Panc1 (cell line): ENCODE measurements around the gene ZNF410. TPM values are rescaled to one million over a fixed set of nuclear protein-coding genes. Genes with fewer than 3 reads are reported as not detected.

Source experiments
- ATAC-seq: fragments of 200-7000 bp; cut with Tn5 transposase; 2 replicates; pipeline ENCODE4 v1.9.1; 2020; ENCODE audit warnings: mild to moderate bottlenecking, moderate library complexity
- BruUV-seq: library from RNA; stranded (reverse); fragments of 400-500 nt; replicated peaks from 2 replicates; lab custom pipeline; 2021; lab: Mats Ljungman, UMichigan
- CTCF ChIA-PET: fragments of 300-600 bp; sonication (Branson Sonifier 250); formaldehyde crosslinking; loops from one replicate; lab custom pipeline; 2022; ENCODE audit warnings: antibody characterized with exemption; lab: Charles Lee
- POLR2A ChIA-PET: fragments of 300-600 bp; sonication (Branson Sonifier 250); formaldehyde crosslinking; loops from one replicate; lab custom pipeline; 2022; ENCODE audit warnings: antibody characterized with exemption; lab: Charles Lee
- DNase-seq: peaks from one replicate; pipeline ENCODE4 v3.0.0-alpha.2; 2010; ENCODE audit warnings: low read depth, low spot score
- H3K27ac ChIP-seq: 2 replicates; pipeline ENCODE4 v1.5.1; 2011; ENCODE audit warnings: mild to moderate bottlenecking, low read length, inconsistent platforms
- H3K27me3 ChIP-seq: fragments of 200-500 bp; sonication (Bioruptor generic); 2 replicates; pipeline ENCODE4 v1.6.0; 2014; ENCODE audit warnings: low read length, inconsistent platforms; ENCODE audit not compliant: control insufficient read depth, insufficient read depth
- H3K36me3 ChIP-seq: fragments of 200-500 bp; sonication (Bioruptor generic); 2 replicates; pipeline ENCODE4 v1.5.1; 2014; ENCODE audit warnings: inconsistent platforms, mild to moderate bottlenecking, low read length, moderate library complexity; ENCODE audit not compliant: control insufficient read depth, insufficient read depth
- H3K4me1 ChIP-seq: 2 replicates; pipeline ENCODE4 v1.5.1; 2011; ENCODE audit warnings: inconsistent platforms, mild to moderate bottlenecking, low read length, moderate library complexity; ENCODE audit not compliant: control insufficient read depth, insufficient read depth
- H3K4me3 ChIP-seq, 2 experiments: 2 replicates each; pipeline ENCODE4 v1.5.1; 2011 to 2012; ENCODE audit warnings: low read depth in 2 of 2, low read length in 2 of 2, mild to moderate bottlenecking in 2 of 2, inconsistent platforms in 1 of 2, moderate library complexity in 1 of 2
- H3K9me3 ChIP-seq: fragments of 200-500 bp; sonication (Bioruptor generic); 2 replicates; pipeline ENCODE4 v1.5.1; 2014; ENCODE audit warnings: low read depth, mild to moderate bottlenecking, inconsistent platforms, low read length, moderate library complexity; ENCODE audit not compliant: control insufficient read depth, insufficient read depth
- CTCF ChIP-seq: fragments of 450-650 bp; IDR thresholded peaks from 2 replicates; pipeline ENCODE4 v1.5.1; 2017; ENCODE audit warnings: mild to moderate bottlenecking
- POLR2AphosphoS5 ChIP-seq: IDR thresholded peaks from 2 replicates; pipeline ENCODE4 v1.6.1; 2012; ENCODE audit warnings: mild to moderate bottlenecking, low read depth, low read length, moderate library complexity
- SIN3A ChIP-seq: IDR thresholded peaks from 2 replicates; pipeline ENCODE4 v1.6.1; 2012; ENCODE audit warnings: low read depth, mild to moderate bottlenecking, low read length, moderate library complexity, borderline replicate concordance; ENCODE audit not compliant: insufficient read depth
- TCF7L2 ChIP-seq: IDR thresholded peaks from 2 replicates; pipeline ENCODE4 v1.6.1; 2011; ENCODE audit warnings: mild to moderate bottlenecking, low read depth, low read length, inconsistent platforms
- in situ Hi-C: cut with HindIII; loops from 2 replicates; pipeline ENCODE4 v1.10.0; 2016; ENCODE audit warnings: low sequenced_read_pairs, low pct_unique_long_range_greater_than_20kb
- intact Hi-C: fragments of 100-400 bp; cut with micrococcal nuclease; formaldehyde crosslinking; loops from one replicate; pipeline ENCODE4 v1.10.0; 2022; ENCODE audit not compliant: unreplicated experiment
- total RNA-seq: library from RNA; stranded (reverse); gene quantifications from one replicate; pipeline ENCODE4 v1.2.1, GENCODE V29; 2021; ENCODE audit not compliant: unreplicated experiment
- TF ChIP-seq, protein P1 (sequence below), 2 experiments: IDR thresholded peaks; 2 replicates each; pipeline ENCODE4 v1.6.1; 2011 to 2012; ENCODE audit warnings: low read depth in 2 of 2, control low read depth in 1 of 2, low read length in 1 of 2, mild to moderate bottlenecking in 1 of 2, moderate library complexity in 1 of 2; ENCODE audit not compliant: insufficient read depth in 1 of 2

The ZNF410 gene
- total RNA-seq, 1 experiment from 2014 or later = 31.2 TPM

DNA sequence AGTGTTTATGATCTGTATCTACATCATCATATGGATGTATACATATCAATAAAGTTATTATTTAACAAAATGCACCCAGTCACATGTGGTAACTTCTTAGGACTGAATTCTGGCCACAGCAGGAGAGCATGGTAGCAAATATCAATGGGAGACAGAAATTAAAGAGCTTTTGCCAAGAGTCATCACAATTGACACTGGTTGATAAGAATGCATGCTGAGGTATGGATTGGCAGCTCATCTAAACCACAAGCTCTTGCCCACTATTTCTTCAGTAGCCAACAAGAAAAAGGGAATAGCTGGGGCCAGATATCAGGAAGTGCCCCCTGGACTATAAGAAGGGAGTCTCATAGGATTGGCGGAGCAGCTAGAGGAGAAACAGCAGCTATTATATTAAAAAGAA, 44.5 kb upstream of the ZNF410 start:
- Histone ChIP-seq H3K9me3 (no peaks in the 10 kb centered on the region), H3K4me3 (no peak overlapping the region), H3K27ac (no peak overlapping the region), H3K27me3 (no peaks in the 10 kb centered on the region), H3K4me1 (no peaks in the 10 kb centered on the region), H3K36me3 (no peaks in the 10 kb centered on the region)
- no TSS peak for BruUV-seq
- in situ Hi-C loops (no loop called here), intact Hi-C loops (no loop called here)
- no peak for DNase-seq
- ATAC-seq = no peak
- POLR2A ChIA-PET = interaction anchor here (0.5 to 0.6 kb wide), 2 partner anchors 55 to 446 kb away, joined by 3 to 6 read pairs; no protein-coding TSS in a partner anchor
- TF ChIP-seq, protein P1, sequence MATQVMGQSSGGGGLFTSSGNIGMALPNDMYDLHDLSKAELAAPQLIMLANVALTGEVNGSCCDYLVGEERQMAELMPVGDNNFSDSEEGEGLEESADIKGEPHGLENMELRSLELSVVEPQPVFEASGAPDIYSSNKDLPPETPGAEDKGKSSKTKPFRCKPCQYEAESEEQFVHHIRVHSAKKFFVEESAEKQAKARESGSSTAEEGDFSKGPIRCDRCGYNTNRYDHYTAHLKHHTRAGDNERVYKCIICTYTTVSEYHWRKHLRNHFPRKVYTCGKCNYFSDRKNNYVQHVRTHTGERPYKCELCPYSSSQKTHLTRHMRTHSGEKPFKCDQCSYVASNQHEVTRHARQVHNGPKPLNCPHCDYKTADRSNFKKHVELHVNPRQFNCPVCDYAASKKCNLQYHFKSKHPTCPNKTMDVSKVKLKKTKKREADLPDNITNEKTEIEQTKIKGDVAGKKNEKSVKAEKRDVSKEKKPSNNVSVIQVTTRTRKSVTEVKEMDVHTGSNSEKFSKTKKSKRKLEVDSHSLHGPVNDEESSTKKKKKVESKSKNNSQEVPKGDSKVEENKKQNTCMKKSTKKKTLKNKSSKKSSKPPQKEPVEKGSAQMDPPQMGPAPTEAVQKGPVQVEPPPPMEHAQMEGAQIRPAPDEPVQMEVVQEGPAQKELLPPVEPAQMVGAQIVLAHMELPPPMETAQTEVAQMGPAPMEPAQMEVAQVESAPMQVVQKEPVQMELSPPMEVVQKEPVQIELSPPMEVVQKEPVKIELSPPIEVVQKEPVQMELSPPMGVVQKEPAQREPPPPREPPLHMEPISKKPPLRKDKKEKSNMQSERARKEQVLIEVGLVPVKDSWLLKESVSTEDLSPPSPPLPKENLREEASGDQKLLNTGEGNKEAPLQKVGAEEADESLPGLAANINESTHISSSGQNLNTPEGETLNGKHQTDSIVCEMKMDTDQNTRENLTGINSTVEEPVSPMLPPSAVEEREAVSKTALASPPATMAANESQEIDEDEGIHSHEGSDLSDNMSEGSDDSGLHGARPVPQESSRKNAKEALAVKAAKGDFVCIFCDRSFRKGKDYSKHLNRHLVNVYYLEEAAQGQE (IDR thresholded peaks at IDR 0.05; ENCODE audit: insufficient read depth in 1 of 2, low read depth in 2 of 2, low read length in 1 of 2) = no peak
- TF ChIP-seq TCF7L2 (no peak), POLR2AphosphoS5 (no peak), CTCF (no peak), SIN3A (no peak)
- CTCF ChIA-PET = no interaction called here

- TF ChIP-seq, protein P1 (IDR thresholded peaks at IDR 0.05; ENCODE audit: insufficient read depth in 1 of 2, low read depth in 2 of 2, low read length in 1 of 2) = no peak
- TF ChIP-seq SIN3A (no peak), POLR2AphosphoS5 (no peak), TCF7L2 (no peak), CTCF (no peak)
- Histone ChIP-seq H3K36me3 (no peaks in the 10 kb centered on the region), H3K4me1 (no peaks in the 10 kb centered on the region), H3K4me3 (no peak overlapping the region), H3K27ac (no peak overlapping the region), H3K9me3 (no peaks in the 10 kb centered on the region), H3K27me3 (no peaks in the 10 kb centered on the region)
- in situ Hi-C loops (no loop called here), intact Hi-C loops (no loop called here)
- ChIA-PET CTCF (interaction anchor here (0.6 kb wide), 1 partner anchor 130 kb away, joined by 3 read pairs; no protein-coding TSS in a partner anchor), POLR2A (no interaction called here)
- no peak for DNase-seq
- ATAC-seq = no peak
- no TSS peak for BruUV-seq
Observed at GRCh38 chr14:73842851-73843250, 43.8 kb upstream of the ZNF410 start.
